GOT3 (cell line): ENCODE data around the gene PAK3.

Experiments
- DNase-seq: peaks from one replicate; lab custom pipeline; 2025; ENCODE audit warnings: mixed read lengths; lab: John Stamatoyannopoulos, UW

The PAK3 gene

DNA sequence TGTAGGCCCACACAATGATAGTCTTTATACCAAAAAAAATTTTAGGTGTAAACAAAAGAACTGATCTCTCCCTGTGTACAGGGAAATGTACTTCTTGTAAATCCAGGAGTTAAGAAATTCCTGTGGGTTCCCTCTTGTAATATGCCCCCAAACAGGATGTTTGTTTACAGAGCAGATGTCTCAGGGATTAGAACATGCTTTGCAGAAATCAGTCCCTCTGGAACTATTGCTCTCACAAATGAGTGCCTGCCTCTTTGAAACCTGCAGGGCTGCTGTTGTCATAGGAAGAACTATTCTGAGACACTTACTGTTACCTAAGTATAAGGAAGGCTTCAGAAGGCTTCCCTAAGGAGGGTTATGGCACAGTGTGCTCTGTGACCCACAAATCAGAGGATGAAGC lies 35.6 kb downstream of the PAK3 start:
- no peak for DNase-seq

DNA sequence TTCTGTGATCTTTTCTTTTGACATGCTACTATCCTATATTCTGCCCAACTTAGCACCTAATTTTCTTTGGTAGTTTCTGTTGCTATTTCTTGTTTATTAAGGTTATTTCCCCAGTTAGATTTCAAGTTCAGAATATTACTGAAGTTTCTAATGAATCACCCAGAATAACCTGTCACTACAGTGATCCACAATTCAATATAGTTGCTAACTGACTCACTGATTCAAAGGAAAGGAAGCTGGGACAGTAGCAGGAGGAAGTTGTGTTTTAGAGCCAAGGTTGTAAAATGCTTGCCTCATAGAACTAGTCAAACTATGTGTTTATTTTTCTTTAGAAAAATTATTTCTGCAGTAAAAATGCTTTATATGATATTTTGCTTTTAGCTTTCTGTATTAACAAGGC lies 37.4 kb downstream of the PAK3 start:
- no peak for DNase-seq

DNA sequence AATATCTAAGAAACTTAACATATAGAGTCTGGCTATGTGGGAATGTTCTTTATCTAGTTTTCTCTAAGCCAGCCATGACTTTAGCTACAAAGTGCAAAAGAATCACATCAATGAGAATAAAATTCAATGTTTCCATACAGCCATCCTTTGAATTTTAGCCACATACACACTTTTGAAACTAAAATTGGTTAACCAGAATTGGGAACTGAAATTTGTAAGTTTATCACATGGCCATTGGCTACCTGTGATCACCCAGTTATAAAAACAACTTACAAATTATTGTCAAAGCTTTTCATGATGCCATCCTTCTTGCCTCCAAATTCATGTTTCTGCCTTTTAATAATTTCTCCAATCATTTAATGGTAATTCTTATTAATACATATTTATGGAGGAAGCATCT lies 49.9 kb downstream of the PAK3 start:
- no peak for DNase-seq

DNA sequence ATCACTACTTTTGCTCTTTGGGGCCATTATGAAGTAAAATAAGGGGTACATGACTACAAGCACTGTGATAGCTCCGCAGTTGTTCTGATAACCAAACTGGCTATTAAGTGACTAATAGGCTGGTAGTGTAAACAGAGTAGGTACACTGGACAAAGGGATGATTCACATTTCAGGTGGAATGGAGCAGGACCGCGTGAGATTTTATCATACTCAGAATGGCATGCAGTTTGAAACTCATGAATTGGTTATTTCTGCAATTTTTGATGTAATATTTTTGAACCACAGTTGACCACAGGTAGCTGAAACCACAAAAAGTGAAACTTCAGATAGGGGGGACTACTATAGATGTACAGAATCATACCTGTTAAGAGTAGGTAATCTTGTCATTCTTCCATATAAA lies 55.8 kb downstream of the PAK3 start:
- DNase-seq: no peak

DNA sequence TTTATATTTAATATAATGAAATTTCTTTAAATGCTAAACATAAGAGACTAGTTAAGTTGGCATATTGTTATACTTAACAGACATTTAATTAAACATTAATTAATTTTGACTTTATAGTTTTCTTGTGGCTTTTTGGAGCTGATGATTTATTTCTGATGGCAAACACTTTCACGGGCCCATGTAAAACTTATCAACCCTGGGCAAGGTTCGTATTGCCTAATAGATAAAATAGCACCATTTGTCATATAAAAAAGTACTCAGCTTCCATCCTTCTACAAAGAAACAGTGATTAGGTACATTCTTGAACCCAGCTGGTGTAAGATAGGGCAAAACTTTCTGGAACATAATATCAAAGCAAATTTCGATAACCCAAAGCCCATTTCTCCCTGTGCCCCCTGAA lies 63.2 kb downstream of the PAK3 start:
- DNase-seq: no peak

DNA sequence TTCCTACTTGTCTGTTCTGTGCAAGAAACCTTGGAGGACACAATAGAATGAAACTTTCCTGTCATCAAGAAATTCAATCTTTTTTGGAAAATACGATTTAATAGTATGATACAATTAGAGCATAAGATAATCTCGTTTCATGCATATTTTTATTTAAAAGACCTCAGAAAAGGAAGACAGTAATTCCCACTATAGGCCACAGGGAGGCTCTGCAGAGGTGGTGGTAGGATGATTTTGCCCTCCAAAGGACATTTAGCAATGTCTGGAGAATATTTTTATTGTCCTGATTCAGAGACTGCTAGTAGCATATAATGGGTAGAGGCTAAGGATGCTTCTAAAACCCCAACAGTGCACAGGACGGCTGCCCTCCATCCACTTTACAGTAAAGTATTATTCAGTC lies 68.7 kb downstream of the PAK3 start:
- DNase-seq: no peak

DNA sequence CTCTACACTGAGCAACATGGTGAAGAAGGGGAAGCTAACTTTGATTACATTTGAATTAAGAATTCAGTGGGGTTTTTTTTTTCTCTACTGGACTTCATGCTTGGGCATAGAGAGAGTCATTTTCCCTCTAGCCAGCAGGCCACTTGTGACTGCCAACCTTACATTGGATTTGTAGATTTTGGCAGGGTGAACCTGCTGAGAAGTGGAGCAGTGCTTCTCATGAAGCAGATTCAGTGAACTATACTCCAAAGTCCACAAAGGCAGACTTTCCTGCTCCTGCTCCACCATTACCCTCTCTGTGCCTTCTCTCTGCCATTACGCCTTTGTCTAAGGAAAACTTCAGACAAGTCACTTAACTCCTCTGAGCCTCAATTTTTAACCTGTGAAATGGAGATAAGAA lies 69.9 kb downstream of the PAK3 start:
- no peak for DNase-seq

DNA sequence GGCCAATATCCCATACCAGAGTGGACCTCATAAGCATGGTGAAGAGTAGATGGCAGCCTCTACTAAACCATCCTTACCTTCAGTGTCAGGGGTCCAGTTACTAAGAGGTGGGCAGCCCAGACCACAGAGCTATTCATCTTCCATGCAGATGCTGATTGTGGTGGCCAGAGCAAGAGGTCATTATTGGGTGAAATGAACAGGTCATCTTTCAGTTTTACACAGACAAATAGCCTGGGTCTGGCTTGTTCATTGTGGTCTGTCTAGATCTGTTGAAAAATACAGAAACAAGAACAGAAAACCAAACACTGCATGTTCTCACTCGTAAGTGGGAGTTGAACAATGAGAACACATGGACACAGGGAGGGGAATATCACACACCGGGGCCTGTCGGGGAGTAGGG lies 71.3 kb downstream of the PAK3 start:
- no peak for DNase-seq

DNA sequence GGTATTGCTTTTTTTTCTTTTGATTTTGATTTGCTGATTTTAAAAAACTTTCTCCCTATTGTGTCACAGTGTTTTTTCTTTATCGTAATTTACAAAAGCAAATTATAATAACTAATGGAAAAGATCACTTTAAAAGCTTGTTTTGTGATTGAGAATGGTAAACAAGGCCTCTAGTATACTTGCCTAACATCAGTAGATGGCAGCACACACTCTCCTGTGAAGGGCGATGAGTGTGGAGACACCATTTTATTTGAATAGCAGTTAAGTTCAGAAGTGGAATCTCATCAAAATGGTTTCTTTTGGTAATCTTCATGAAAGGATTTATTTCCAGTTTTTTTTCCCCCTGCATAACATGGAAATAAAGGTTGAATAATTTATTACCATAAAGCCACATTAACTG lies 72.3 kb downstream of the PAK3 start:
- DNase-seq: no peak

DNA sequence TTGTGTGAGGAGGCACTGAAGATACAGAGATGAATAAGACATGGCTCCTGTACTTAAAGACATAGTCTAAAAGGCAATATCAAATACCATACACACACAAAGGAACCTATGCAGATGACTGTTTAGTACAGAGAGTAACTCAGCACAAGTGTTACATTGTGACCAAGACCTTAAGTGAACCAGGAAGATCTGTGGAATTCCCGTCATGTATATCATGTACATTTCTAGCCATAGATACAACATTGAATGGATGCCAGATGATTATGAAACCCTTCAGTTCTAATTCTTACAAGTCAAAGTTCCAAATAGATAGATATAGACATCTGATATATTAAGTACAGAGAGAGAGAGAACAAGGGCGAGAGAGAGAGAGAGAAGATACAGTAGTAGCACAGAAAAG lies 73.2 kb downstream of the PAK3 start:
- no peak for DNase-seq

DNA sequence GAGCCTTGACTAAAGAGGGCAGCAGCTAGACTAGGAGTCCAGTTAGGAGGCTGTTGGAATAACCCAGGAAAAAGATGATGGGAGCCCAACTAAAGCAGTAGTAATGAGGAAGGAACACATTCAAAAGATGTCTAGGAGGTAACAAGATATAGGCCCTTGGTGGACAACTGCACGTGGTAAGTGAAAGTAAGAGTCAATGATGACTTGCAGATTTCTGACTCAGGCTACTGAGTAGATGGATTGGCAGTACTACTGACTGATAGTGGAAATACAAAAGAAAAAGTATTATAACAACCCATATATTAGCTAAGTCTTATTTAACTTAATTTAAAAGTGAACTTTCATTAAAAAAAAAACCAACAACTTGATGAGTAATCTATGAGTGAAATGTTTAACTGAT lies 74.0 kb downstream of the PAK3 start:
- no peak for DNase-seq

DNA sequence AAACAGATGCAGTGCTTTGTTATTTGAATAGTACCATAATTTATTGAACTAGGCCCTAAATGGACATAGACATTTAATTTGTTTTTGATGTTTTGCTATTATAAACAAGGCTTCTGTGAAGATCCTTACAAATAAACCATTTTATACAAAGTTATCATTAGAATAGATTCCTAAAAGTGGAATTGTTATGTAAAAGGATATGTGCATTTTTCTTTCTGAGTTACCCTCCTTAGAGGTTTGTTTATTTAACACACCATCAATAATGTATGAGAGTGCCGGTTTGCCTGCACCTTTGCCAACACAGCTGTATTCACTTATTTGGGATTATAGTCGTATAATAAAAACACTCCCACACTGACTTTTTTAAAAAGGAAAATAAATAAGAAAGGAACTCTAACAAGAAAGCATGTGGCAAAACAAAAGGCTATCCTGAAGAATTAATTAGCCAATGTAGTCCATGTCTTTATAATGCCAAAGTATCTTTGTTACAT lies 84.8 kb downstream of the PAK3 start:
- DNase-seq: no peak

DNA sequence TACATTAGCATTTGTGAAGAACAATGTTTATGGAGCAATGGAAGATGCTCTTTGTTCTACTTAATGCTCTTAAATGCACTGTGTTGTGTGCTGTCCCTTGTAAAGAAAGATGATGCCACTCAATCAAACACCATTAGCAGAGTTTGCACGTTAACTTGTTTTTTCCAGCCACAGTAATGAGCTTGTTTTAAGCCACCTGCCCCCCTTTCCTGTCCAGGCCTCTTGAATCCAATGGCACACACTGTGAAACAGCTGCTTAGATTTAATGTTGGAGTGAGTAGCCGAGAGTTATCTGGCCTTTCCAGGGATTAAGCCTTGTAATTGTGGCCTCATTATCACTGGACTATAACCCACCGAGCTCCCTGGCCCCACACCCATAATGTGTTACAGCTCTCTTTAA lies 86.0 kb downstream of the PAK3 start:
- DNase-seq: no peak

DNA sequence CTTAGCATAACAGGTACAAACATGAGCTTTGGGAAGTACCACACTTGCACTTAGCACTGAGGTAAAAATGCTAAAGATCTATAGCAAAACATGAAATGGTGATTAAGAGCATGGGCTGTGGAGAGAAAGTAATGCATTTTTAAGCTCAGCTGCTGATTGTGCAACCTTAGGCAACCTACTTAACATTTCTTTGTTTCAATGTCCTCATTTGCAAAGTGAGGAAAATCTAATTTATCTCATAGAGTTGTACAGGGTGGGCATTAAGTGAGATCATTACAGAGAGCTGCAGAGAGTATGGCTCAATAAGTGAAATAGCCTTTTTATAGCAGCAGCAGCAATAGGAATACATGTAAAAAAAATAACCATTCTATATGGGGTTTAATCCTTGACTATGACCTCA lies 87.0 kb downstream of the PAK3 start:
- DNase-seq: no peak

DNA sequence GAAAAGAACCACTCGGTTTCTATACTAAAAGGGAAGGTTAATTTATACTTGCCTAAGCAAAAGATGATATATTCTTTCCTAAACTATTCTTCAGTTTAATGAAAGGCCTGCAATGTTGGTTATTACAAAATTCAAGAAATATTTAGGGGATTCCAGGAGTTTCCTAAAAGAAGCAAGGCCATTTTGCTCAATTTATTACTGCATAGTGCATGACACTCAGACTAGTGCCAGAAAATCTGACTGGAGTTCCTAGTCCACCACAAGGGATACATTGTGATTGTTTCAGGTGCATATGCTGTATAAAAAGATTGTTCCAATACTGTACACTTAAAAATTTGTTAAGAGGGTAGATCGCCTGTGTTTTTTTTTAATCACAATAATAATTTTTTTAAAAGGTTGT lies 95.6 kb downstream of the PAK3 start:
- no peak for DNase-seq

DNA sequence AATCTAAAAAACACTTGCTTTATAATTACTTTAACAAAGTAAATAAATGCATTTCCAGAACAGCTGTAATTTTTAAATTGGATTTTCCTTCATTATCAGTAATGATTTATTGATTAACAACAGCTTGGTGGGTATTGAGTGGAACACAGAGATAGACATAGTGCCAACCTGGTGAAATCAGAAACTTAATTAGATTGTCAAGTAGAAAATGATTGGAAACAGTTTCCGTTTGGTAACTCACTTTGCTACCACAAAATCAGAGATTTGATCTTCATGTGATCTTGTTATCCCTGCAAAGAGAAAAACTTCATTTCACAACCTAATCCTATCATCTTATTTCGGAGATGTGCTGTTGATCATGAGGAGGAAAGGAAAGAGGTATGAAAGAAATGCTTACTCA lies 103.5 kb downstream of the PAK3 start:
- DNase-seq: no peak

DNA sequence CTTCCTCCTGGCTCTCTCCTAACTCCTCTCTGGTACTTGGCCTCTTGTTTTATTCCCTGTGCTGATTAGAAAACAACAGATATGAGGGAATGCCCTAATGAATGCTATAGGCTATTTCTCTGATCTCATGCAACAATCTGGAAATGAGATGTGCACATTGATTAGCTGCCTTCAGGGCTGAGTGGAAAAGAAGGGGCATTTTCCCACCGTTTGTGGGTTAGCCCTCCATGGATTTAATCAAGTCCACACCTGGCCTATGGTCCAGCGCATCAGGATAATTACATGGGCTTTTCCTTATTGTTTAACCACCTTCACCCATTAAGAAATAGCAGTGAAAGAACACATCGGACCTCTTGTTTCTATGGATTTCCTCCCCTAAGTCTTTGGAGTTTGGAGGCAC lies 104.3 kb downstream of the PAK3 start:
- DNase-seq: no peak

DNA sequence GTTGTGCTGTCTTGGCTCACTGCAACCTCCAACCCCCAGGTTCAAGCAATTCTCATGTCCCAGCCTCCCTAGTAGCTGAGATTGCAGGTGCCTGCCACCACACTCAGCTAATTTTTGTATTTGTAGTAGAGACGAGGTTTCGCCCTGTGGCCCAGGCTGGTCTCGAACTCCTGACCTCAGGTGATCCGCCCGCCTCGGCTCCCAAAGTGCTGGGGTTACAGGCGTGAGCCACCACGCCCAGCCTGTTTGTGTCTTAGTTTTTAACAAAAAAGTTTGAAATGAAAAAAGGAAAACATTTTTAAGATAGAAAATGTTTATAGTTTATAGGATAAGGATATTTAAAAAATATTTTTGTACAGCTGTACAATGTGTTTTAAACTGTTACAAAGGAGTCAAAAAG lies 111.9 kb downstream of the PAK3 start:
- DNase-seq: no peak

DNA sequence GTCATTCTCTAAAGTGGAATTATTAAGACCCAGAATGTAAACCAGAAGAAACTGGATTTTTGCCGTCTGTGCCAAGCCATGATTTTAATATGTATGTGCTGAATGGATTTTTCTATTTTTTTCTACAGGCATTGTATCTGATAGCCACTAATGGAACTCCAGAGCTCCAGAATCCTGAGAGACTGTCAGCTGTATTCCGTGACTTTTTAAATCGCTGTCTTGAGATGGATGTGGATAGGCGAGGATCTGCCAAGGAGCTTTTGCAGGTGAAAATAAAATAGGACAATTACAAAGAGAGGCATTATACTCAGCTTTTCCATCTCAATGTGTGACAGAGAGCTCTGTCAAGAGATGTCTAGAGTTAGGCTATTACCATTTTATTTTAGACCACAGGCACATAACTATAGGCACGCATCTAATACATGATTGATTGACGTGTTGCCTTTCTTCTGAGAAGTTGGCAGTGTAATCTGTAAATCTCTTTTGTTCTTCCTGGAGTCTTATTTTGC lies 120.4 kb downstream of the PAK3 start:
- no peak for DNase-seq

DNA sequence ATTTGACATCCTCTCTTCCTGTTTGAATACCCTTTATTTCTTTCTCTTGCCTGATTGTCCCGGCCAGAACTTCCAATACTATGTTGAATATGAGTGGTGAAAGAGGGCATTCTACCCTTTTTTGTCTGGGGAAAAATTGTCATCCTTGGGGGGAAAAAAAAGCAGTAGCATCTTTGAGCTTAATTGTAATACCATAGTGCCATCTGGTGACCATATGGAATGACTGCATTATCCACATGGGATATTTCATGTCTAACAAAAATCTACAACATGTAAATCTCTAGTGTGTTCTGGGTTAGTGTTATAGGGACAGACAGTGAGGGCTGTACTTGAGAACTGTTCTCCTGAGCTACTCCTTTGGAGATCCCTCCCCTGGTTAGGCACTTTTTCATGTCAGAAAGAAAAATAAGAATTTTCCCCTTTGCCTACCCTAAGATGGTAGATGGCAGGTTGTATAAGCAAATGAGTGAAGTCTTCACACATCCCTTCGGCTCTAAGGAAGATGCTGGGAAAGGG lies 148.3 kb downstream of the PAK3 start:
- DNase-seq: no peak

DNA sequence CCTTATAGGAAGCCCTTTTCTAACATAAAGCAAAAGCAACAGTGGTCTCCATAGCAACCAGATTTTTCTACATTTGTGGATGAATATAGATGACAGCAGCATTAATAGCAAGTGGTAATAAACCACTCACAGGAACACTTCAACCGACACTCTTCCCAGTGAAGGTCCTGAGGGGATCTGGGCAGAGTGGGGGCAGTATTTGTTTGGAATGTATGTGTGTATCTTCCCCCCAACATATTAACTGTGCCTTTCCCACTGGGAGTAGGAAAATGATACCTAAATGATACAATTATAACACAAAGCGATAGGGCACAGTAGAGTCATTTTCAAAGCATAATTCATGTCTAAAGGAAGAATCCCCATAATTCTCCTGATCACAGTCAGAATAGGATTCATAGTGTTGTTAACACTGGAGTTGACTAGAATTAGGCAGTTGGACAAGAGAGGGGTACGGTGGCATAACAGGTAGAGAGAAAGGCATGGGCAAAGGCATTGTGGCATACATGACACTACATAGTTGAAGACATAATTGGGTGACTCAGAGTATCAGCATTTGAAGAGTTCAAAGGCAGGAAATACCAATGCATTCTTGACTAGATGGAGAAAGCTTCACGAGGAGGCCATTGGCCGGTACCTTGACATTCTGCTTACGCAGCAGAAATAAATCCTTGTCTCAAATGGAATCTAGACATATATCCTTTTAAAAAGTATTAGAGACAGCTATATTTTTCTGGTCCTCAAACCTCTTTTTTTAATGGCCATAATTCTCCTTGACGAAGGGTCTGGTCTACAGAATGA lies 159.1 kb downstream of the PAK3 start:
- DNase-seq: no peak

DNA sequence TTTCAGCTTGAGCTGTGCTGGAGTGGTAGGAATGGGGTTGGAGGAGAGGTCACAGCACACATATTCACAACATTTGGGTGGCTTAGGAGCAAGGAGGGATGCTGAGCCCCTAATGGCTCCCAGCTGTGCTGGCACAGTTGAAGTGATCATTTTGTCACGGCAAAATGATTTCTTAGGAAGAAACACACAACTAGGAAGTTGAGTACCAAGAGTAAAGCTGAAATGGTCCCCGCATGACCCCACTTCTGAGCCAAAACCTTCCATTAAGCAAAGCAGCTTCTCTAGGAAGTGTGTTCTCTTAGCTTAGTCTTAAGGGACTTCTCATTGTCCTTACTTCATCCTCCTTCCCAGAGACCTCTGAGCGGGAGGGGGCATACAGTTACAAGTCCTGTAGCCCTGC lies 161.7 kb downstream of the PAK3 start:
- DNase-seq: no peak

DNA sequence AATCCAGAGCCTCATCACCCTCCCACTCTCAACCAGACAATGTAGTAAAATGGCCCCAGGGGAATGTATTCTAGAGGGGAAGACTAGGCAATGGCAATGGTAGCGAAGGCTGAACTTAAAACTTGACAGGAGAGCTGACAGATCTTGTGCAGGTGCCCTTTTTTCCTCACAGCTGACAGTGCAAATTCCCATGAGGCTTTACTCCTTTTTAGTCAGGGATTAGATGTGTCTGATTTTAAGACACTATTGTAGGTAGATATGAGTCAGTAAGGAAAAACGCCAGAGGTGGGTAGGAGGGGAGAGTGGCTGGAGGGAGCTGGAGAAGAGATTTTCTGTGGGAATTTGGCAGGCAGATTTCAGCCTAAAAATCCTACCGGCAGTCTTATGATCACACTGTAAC lies 163.6 kb downstream of the PAK3 start:
- DNase-seq: no peak

DNA sequence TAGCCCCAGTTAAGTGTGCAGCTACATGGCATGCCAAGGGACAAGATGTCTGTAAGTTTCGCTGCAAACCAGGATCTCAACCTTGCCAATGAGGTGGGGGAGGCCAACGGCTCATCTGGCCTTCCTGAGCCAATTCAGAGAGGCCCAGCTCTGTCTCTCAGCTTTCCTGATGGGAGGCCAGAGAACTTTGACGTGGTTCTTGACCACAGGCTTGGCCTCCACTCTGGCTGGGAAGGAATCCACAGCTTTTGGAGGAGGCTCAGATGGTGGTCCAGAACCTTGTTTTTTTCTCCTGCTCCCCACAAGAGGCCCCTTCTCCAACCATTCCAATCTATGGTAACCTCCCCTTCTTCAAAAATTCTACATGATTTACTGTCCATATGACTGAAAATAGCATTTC lies 164.5 kb downstream of the PAK3 start:
- DNase-seq: no peak
